HG02798 (cell line): ENCODE data around the gene THEMIS.

Experiments
- ATAC-seq: cut with Tn5 transposase; IDR thresholded peaks from one replicate; pipeline ENCODE4 v1.9.1; 2021; ENCODE audit warnings: mild to moderate bottlenecking; ENCODE audit not compliant: unreplicated experiment, poor library complexity

THEMIS gene

DNA sequence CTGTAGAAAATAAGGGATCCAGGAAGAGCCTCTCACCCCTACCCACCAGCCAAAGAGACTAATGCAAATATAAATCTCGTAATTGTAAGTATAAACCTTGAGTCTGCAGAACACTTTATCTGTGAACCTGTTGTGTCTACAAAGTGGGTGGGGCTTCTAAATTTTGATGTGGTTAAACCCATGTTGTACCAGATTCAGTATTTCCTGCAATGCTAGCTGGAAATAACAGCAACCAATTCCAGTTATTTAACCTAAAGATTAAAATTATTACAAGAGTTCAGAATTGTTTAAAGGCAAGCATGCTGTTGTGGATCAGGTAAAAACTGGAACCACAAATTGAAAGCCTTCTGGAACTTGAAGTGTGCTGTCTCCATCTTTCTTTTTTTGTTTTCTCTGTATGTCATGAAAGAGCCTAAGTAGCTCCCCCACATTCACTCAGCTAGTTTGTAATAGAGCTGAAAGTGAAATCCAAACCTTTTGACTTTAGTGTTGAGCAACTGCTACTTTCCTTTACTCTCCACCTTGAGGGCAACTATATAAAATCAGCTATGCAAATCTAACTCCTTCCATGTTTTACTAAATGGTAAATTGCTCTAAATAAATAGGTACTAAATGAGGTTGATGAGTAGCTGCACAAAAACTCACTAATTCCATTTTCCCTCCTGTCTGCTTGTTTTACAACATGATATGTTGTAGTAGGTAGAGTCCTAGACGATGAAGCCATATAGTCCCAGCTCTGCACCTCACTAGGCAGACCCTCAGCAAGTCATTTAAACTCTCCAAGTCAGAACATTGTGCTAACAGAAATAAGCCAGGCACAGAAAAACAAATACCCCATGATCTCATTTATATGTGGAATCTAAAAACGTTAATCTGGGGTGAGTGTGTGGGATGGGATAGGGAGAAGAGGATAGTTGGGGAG, 17.9 kb upstream of the THEMIS start:
- ATAC-seq = peak; percentile 76

- ATAC-seq = no peak
Observed at GRCh38 chr6:127917766-127918165, 16.9 kb upstream of the THEMIS start.

DNA sequence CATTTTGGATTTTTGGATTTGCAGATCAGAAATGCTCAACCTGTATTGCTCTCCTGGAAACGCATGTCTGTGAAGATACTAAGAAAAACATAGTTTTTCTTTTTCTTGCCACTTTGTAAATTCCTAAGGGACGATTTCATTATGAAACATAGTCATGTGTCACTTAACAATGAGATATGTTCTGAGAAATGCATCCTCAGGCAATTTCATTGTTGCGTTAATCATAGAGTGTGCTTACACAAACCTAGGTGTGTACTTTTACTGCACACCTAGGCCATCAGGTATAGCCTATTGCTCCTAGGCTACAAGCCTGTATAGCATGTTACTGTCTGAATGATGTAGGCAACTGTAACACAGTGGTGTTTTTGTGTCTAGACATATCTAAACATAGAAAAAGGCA, 13.4 kb upstream of the THEMIS start:
- no peak for ATAC-seq

- no peak for ATAC-seq
Observed at GRCh38 chr6:127912914-127913313, 12.1 kb upstream of the THEMIS start.

DNA sequence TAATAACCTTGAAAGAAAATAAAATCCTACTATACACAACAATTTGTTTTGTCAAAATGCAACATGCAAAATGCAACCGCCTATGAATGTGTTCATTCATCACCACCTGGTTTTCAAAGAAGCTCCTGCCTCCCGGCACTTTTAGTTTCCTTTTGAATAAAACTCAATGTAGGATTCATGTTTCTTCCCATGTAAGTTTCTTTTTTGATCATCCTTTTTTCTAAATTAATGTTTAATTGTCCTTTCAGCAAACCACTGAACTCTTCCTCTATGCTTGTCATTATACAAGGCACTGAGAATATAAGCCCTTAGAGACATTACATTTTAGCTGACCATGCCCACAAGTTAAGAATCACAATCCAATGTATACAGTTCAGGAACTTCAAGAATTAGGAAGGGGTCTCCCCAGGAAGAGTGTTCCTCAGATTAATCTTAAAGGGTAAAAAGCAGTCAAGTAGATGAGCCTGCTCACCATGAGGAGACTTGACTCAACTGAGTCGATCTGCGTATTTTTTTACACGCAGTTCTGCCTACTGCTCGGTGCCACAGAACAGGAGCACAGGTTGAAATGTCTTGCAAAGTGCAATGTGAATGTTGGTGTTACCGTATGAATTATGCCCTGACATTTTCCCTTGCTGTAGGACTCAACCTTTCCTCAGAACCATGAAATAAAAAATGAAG, 7.2 kb upstream of the THEMIS start:
- peak; percentile 79 for ATAC-seq

- ATAC-seq = no peak
Observed at GRCh38 chr6:127904160-127904559, 3.3 kb upstream of the THEMIS start.

DNA sequence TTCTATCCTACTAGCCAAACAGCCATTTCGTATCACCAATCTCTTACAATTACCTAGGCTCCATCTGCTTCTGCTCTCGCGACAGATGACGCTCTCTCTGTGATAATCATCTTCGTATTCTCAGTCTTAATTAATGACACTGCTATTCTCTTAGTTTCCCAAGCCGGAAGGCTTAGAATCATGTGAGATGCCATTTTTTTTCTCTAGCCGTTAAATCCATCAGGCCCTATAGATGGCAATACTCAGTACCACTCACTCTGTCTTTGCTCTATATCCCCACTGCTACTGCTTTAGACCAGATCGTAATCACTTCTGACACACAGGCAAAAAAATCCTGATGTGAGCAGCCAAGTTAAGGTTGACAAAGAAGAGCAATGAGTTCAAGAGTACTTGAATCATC, 2.1 kb upstream of the THEMIS start:
- ATAC-seq = no peak

GRCh38 chr6:127897484-127897883, 3.4 kb downstream of the THEMIS start:
- ATAC-seq = no peak

DNA sequence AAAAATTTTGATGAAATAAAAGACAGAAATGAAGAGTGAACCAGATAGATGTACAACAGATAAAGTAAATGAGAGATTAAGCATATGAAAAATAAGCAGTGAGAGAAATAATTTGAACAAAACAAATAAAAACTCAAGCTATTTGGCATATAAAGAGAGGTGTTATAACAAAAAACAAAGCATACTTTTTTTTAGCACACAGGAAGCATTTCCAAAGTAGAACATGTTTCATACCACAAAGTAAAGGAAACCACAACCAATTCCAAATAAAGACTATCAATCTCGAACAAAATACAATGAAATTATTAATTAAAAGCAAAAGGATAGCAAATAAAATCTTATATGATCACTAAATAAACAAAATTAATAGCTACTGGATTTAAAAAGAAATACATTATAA, 6.8 kb downstream of the THEMIS start:
- ATAC-seq = no peak

DNA sequence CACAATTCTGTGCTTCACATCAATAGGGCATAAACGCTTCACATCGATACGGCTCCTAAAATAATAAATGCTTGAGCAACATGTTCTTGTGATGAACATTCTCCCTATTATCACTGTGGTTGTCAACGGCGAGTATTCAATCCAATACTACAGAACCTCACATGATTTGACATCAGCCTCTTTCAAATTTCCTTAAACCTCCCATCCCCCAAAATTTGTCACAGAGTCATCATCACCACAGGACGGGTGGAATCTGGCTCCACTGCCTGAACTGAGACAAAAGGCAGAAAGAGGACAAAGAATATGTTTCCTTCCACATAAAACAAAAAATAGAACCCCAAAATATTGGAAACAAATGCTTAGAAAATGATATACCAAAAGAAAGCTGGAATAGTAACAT, 7.3 kb downstream of the THEMIS start:
- ATAC-seq = no peak

DNA sequence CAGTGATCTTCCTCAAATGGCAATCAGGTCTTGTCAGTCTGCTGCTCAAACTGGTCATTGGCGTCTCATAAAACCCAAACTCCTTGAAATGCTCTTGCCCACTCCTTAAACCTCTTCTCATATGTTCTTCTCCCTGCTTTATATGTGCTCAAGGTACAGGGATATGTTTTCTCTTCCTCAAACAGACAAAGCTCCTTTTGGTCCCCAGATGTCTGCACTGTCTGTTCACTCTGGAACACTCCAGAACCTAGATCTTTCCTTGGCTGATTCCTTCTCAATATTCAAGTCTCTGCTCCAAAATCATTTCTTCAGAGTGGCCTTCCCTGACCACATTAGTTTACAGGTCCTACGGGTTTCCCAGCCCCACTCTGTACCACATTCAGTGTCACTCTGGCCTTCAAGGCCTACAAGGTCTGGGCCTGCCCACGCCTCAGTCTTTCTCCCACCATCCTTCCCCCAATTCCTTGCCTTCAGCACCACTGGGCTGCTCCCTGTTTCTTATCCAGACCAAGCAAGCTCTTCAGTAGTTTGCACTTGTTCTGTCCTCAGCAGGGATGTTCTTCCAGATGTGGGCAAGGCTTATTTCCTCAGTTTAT, 9.0 kb downstream of the THEMIS start:
- ATAC-seq = no peak

DNA sequence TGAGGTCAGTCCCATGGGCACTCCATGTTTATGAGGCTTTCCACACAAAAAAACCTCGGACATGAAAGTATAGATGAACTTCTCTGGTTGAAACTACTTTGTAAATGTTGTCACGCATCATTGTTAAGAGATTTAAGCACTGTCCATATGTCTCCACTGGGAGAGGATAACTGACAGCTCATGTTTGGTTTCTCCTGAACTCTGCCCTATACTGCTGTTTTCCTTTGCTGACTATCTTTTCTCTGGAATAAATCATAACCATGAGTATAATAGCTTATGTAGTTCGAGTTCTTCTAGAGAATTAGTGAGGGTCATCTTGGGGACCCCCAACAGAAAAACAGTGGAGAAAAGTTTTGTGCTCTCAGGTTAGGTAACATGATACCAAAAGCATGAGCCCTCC, 14.3 kb downstream of the THEMIS start:
- ATAC-seq = no peak

GRCh38 chr6:127884134-127884533, 16.7 kb downstream of the THEMIS start:
- no peak for ATAC-seq

DNA sequence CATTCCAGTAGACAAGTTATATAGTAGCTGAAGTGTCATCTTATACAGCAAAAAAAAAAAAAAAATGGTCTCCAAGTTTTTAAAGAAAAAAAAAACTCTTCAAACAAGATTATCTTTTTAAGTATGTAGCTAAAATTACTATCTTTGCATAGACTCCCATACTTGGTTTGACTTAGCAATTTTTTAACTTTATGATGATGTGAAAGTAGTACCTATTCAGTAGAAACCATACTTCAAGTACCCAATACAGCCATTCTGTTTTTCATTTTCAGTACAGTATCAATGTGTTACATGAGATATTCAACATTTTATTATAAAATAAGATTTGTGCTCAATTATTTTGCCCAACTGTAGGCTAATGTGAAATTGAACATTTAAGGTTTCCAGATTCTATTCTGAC, 18.9 kb downstream of the THEMIS start:
- ATAC-seq = peak; percentile 34

DNA sequence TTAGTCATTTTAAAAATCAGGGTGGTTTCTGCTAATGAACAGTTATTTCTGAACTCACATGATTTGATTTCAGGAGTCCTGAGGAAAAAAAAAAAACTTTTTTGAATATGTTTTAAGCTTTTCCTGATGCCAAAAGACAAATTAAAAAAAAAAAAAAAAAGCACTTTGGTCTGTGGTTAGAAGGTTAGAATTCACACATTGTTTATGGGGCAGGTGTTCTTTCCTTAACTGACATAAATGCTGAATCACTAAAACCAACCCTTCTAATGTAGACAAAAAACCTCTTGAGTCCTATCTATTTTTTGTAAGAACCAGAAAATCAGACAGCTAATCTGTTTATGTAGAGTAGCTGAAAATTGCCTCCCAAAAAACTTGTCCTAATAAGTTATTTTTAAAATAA, 20.4 kb downstream of the THEMIS start:
- no peak for ATAC-seq

GRCh38 chr6:127879685-127880084, 21.2 kb downstream of the THEMIS start:
- ATAC-seq = no peak

- no peak for ATAC-seq
Observed at GRCh38 chr6:127878115-127878514, 22.7 kb downstream of the THEMIS start.

- ATAC-seq = peak; percentile 56
Observed at GRCh38 chr6:127877231-127877630, 23.6 kb downstream of the THEMIS start.

- ATAC-seq = no peak
Observed at GRCh38 chr6:127869772-127870404, 31.0 kb downstream of the THEMIS start.

DNA sequence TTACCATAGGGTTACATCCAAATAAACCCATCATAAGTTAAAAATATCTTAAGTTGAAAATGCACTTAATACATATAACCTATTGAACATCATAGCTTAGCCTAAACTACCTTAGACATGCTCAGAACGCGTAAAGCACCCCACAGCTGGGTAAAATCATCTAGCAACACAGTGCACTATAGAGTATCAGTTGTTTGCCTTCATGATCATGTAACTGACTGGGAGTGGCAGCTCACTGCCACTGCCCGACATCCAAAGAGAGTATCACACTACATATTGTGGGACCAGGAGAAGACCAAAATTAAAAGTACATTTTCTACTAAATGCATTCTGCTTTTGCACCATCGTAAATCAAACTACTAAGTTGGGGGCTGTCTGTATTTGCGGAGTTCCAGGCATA, 31.7 kb downstream of the THEMIS start:
- ATAC-seq = no peak

DNA sequence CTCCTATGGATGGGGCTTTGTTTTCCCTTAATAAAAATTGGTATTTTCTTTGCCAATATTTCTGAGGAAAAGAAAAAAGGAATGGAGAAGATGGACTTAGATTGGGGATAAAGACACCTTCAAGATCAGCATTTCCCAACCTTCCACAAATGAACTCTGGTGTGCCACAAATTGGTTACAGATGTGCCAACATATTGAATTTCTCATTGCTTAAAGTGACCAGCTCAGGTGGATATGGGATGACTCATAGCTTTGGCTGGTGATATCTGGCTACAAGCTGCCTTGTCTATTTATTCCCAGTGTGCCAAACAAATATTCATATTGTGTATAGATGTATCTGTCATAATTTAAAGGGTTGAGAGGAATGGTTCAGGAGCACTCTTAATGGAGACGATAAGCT, 32.5 kb downstream of the THEMIS start:
- no peak for ATAC-seq
